Stimulated activated naive CD8-positive, alpha-beta T cell treated with anti-CD3 and anti-CD28 coated beads, Interleukin-15, Interleukin-2, amounts not matched to agents 100 U/mL and 50 U/mL, for 24 hours (primary cell): ENCODE measurements around the gene SH3TC1.

Experiments used
- ATAC-seq: fragments of 150-1000 bp; cut with Tn5 transposase; one replicate; pipeline ENCODE4 v1.10.0; 2021
- DNase-seq: peaks from one replicate; pipeline ENCODE4 v3.0.0; 2021

The SH3TC1 gene

DNA sequence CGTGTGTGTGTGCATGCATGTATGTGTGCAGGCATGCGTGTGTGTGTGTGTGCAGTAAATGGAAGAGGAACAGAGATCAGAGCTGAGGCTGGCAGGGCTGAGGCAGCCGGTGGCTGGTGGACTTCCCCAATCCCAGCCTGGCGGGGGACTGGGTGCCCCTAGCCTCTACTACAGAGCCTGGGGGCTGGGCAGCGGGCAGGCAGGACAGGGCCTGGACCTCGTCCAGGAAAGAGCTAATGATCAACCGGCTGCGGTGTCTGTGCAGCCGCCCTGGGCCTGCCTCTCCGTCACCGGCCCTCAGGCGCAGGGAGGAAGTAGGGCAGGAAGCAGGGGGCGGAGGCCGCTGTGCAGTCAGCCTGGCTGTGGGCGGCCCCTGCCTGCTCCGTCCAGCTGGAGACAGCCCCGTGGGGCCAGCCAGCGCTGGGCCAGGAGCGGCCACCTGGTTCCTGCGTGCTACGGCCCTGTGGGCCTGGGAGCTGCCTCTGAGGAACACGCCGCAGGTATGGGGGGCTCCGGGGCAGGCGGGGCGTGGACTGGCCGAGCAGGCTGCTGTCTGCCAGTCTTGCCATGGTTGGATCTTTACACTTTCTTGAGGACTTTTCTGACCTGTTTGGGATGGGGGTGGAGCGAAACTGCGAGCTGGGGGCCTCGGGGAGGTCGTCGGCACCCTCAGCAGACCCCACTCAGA is at the start of gene SH3TC1:
Gene SH3TC1, plus strand, starts transcription at position 385 of the 688 bp plus-strand sequence. CDS start 5,905 bp downstream, outside the sequence.
- DNase-seq: peak; percentile 76
- peak; percentile 74 for ATAC-seq

DNA sequence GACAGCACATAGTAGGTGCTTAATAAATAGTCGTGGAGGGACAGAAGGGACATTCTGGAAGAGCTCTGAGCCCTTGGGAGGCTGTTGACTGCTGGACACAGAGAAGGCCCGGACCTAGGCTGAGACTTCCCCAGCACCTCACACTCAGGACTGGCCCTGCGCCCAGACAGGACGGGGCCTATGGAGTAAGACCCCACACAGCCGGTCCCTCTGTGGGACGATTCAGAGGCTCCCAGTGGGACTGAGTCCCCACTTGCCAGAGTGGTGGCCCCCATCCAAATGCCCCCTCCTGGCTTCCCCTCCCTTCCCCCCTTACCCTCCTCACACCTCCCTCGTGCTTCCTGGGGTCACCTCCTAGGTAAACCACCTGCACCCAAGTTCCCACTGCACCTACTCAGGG is 49.4 kb upstream of the SH3TC1 start:
- no peak for DNase-seq
- ATAC-seq: no peak

DNA sequence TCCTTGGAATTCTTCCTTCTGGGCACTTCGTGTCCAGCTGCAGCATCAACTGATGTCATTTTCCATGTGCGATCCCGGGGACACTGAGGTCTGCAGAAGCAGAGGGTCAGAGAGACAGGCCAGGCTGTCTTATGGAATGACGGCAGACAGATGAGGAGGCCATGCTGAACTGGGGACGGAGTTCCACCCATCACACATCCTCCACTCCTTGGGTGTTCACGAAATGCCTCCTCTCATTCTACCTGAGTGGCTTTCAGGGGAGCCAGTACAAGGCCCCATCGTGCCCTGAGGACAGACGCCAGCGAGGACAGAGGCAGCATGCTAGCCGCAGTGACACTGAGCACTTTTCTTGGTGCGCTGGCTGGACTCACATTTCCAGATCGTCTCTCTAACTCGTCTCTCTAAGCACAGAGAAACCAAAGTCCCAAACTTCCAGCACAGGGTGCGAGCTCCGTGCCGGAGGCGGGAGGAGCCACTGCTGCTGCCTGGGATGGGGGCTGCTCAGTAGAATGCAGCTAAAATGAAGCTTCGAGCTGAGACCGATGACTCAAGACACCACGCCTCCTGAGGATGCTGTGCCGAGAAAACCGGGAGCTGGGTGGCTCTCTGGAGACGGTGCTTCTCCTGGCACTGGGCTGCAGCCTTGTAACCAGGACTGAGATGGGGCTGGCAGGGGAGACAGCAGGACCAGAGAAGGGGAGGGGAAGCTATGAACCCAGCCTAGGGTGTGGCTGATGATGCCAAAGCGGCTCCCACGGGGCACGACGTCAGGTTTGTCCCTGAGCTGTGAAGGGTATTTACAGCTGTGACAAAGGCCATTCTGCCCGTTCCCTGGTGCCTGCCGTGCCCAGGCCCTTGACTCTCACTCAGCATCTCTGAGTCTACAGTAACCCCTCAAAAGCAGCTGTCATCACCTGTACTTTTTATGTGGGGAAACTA is 48.7 kb upstream of the SH3TC1 start:
- ATAC-seq: no peak
- no peak for DNase-seq

DNA sequence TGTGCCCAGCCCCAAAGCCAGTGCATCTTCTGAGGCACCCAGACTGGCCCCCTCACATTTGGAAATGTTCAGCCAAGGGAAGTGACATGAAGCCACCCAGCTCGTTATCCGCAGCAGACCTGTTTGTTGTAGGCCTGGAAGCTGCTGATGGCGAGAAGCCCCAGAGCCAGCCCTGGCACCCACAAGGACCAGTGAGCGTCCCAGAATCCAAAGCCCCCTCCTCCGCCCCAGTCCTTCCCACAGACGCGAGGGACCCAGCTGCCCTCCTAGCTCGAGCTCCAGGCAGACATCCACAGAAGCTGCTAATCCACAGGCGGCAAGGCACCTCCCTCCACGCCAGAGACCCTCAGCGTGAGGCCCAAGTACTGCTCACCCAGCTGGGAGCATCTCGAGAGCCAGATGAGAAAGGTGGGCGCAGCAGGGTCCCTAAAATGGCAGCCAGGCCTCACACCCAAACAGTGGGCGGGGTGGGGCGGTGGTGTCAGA is 47.9 kb upstream of the SH3TC1 start:
- ATAC-seq: no peak
- no peak for DNase-seq

- DNase-seq (no peak), ATAC-seq (no peak)
Observed at GRCh38 chr4:8152090-8152864, 46.8 kb upstream of the SH3TC1 start.

GRCh38 chr4:8152865-8153257 is 46.2 kb upstream of the SH3TC1 start:
- ATAC-seq (no peak), DNase-seq (no peak)

- ATAC-seq (no peak), DNase-seq (no peak)
Observed at GRCh38 chr4:8153441-8153840, 45.6 kb upstream of the SH3TC1 start.

GRCh38 chr4:8155048-8155447 is 44.0 kb upstream of the SH3TC1 start:
- DNase-seq (no peak), ATAC-seq (peak; percentile 5)

DNA sequence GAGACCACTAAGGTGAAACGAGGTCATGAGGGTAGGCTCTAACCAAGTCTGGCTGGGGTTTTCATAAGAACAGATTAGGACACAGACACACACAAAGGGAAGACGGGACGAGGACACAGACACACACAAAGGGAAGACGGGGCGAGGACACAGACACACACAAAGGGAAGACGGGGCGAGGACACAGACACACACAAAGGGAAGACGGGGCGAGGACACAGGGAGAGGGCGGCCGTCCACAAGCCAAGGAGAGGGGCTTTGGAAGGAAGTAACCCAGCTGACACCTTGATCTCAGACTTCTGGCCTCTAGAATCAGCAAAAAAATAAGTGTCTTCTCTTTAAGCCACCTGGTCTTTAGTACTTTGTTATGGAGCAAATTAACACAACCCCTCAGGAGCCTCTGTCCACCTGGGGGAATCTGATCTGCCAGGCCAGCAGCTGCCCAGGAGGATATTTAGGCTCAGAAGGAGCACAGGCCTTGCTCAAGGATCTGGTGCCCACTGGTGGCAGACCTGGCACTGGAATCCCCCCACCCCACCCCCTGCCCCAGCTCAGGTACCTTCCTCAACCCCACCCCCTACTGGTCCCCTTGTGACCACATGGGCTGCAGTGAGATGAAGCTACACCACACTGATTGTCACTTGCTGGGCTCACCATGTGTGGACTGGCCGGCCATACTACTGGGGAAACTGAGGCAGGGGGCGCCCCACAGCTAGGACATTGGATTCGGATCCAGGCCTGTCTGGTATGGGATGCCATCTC is 43.2 kb upstream of the SH3TC1 start:
- no peak for ATAC-seq

DNA sequence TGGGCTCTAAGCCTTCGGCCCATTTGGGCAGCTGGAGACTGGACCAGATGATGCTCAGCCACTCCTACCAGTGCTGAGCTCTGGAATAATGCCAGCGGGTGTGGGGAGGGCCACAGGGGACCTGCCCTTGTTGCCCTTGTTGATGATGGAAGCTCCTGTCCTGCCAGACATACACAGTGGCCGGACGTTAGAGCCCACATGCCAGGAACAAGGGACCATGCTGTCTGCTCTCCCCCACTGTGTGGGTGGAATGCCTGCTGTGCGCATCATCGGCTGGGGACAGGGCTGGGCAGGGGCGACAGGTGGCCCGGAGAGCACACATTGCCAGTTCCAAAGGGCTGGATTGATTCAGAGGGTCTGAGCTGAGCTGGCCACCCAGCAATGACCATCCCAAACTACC is 42.5 kb upstream of the SH3TC1 start:
- DNase-seq: no peak
- ATAC-seq: no peak

More for the DNA sequence above, 43.2 kb upstream of the SH3TC1 start:
- no peak for DNase-seq

GRCh38 chr4:8157496-8157895 is 41.6 kb upstream of the SH3TC1 start:
- ATAC-seq: no peak
- no peak for DNase-seq

DNA sequence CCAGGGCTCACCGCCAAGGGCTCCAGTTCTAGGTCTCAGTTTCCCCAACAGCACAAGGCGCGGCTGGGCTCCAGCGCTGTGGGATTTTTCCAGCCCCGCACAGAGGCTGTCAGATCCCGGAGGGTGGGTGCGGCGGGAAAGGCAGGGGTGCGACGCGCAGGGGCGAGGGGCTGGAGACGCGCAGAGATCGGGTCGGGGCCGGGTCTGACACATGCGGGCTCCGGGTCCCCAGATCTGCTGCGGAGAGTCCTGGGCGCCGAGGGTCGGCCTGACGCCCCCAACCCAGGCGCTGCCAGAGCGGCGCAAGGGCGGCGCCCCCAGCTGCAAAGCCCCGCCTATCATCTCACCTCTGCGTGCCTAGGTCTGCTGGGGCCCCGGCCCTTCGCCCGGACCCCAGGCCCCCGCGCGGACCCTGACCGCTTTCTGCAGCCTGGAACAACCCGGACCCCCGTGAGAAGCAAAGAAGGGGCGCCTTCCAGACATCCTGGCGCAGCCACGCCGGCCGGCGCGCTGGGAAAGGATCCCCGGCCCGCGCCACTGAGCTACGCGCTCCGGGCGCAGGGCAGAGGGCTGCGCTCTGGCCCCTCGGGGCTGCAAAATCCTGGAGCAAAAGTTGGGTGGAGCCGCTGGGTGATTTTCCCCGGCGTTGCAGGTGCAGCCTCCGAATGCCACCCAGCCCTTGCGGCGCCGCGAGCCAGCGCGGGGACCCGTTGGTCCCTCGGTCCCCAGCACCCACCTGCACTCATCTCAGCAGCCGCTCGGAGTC is 41.0 kb upstream of the SH3TC1 start:
- DNase-seq: no peak
- ATAC-seq: no peak

GRCh38 chr4:8158710-8159536 is 40.2 kb upstream of the SH3TC1 start, which contains the start of gene ABLIM2:
ABLIM2 (minus strand) TSS chr4:8158813; CDS start chr4:8158689, 124 bp downstream.
- DNase-seq (peak; percentile 98), ATAC-seq (peak; percentile 97)

GRCh38 chr4:8159537-8160232 is 39.4 kb upstream of the SH3TC1 start:
- ATAC-seq: no peak
- no peak for DNase-seq

- DNase-seq (no peak), ATAC-seq (no peak)
Observed at GRCh38 chr4:8160233-8160560, 38.9 kb upstream of the SH3TC1 start.

GRCh38 chr4:8160572-8160971 is 38.5 kb upstream of the SH3TC1 start:
- no peak for DNase-seq

DNA sequence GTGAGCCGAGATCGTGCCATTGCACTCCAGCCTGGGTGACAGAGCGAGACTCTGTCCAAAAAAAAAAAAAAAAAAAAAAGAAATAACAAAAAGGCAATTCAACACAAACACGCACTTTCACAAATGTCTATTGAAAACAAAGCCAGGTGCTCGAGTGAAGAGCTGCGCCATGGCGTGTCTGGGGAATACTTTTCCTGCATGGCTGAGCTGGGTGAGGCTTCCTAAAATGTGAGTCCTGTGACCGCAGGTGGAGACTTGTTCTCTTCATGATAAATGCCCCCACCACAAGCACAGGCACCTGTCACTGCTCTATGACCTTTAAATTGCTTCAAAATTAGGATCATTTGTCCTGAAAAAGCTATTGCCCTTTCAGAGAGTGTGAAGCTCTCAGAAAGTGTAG is 36.5 kb upstream of the SH3TC1 start:
- ATAC-seq: no peak

More at GRCh38 chr4:8160572-8160971, 38.5 kb upstream of the SH3TC1 start:
- ATAC-seq: no peak

GRCh38 chr4:8163026-8163425 is 36.1 kb upstream of the SH3TC1 start:
- ATAC-seq (no peak), DNase-seq (no peak)

More for the DNA sequence above, 36.5 kb upstream of the SH3TC1 start:
- no peak for DNase-seq
